GM18867 (cell line): ENCODE measurements around the gene PEDS1.
"Not testable (repeated sequence)": the region's sequence is repeated elsewhere in the genome, so short reads cannot be mapped to it uniquely, and the experiment has no call there.

ENCODE experiments used
- ATAC-seq: cut with Tn5 transposase; IDR thresholded peaks from one replicate; pipeline ENCODE4 v1.9.1; 2021; ENCODE audit warnings: mild to moderate bottlenecking, moderate library complexity; ENCODE audit not compliant: unreplicated experiment

PEDS1 gene

GRCh38 chr20:50153500-50154377 lies at the start of gene PEDS1:
TSS of gene PEDS1 (minus strand) at chr20:50153723. CDS start at chr20:50153637, 86 bp downstream.
- ATAC-seq, result peak; percentile 93

- no peak for ATAC-seq
Observed at GRCh38 chr20:50202677-50203076, 49.2 kb upstream of the PEDS1 start.

GRCh38 chr20:50201710-50202109 lies 48.2 kb upstream of the PEDS1 start:
- ATAC-seq, result not testable (repeated sequence)

- ATAC-seq, result no peak
Observed at GRCh38 chr20:50200482-50201104, 47.1 kb upstream of the PEDS1 start.

- ATAC-seq, result no peak
Observed at GRCh38 chr20:50199703-50200102, 46.2 kb upstream of the PEDS1 start.

GRCh38 chr20:50198716-50199115 lies 45.2 kb upstream of the PEDS1 start:
- no peak for ATAC-seq

- no peak for ATAC-seq
Observed at GRCh38 chr20:50198180-50198666, 44.7 kb upstream of the PEDS1 start.

GRCh38 chr20:50197463-50198179 lies 44.1 kb upstream of the PEDS1 start:
- ATAC-seq, result no peak

GRCh38 chr20:50196896-50197295 lies 43.4 kb upstream of the PEDS1 start:
- no peak for ATAC-seq

GRCh38 chr20:50196248-50196647 lies 42.7 kb upstream of the PEDS1 start:
- no peak for ATAC-seq

- ATAC-seq, result no peak
Observed at GRCh38 chr20:50195524-50196120, 42.1 kb upstream of the PEDS1 start.

- no peak for ATAC-seq
Observed at GRCh38 chr20:50194831-50195523, 41.5 kb upstream of the PEDS1 start.

- no peak for ATAC-seq
Observed at GRCh38 chr20:50194422-50194830, 40.9 kb upstream of the PEDS1 start.

GRCh38 chr20:50193836-50194421 lies 40.4 kb upstream of the PEDS1 start:
- no peak for ATAC-seq

- no peak for ATAC-seq
Observed at GRCh38 chr20:50193199-50193835, 39.8 kb upstream of the PEDS1 start.

- ATAC-seq, result no peak
Observed at GRCh38 chr20:50192364-50193198, 39.1 kb upstream of the PEDS1 start.

- ATAC-seq, result peak; percentile 33
Observed at GRCh38 chr20:50191544-50192363, 38.2 kb upstream of the PEDS1 start.

- ATAC-seq, result peak; percentile 37
Observed at GRCh38 chr20:50191065-50191543, 37.6 kb upstream of the PEDS1 start.
